GM23248 (cell line): ENCODE measurements around the gene S100A11.

Source experiments
- EZH2 ChIP-seq: fragments of 200-600 bp; sonication (generic); IDR thresholded peaks from 2 replicates; pipeline ENCODE4 v1.6.1; 2018; ENCODE audit warnings: antibody characterized with exemption, mild to moderate bottlenecking; ENCODE audit not compliant: insufficient read depth, poor library complexity, severe bottlenecking
- EZH2phosphoT487 ChIP-seq: fragments of 200-600 bp; sonication (generic); IDR thresholded peaks from 2 replicates; pipeline ENCODE4 v1.6.1; 2018; ENCODE audit warnings: antibody characterized with exemption, moderate library complexity, mild to moderate bottlenecking, low read depth; ENCODE audit not compliant: insufficient read depth

DNA sequence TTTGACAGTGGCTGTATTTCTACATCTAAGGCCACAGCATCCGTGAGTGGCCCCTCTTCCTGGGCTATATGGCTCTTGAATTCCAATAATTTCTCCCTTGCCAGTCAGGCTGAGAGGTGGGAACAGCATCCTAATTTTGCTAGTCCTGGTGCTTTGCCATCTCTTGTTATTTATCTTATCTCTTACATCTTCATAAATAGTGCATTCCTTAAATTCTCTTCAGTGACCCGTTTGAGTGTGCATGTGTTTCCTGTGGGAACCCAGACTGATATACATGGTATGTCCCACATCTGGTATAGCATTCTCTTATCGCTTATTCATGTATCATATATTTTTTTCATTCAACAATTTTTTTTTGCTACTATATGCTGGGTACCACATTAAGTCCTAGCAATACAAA lies 9.9 kb downstream of the S100A11 start:
- no peak for TF ChIP-seq EZH2phosphoT487
- TF ChIP-seq EZH2, result no peak
